CD4-positive, alpha-beta T cell (primary cell): Measurements from ENCODE around the gene KCTD1. TPM values are rescaled to one million over a fixed set of nuclear protein-coding genes. Genes with fewer than 3 reads are reported as not detected.

Source experiments
- ATAC-seq: fragments of 200-7000 bp; cut with Tn5 transposase; one replicate; pipeline ENCODE4 v1.10.0; 2022; ENCODE audit warnings: mild to moderate bottlenecking; ENCODE audit not compliant: poor library complexity
- CTCF ChIA-PET: fragments of 350-600 bp; sonication (Branson Sonifier 250); formaldehyde crosslinking; loops from one replicate; lab custom pipeline; 2021; ENCODE audit warnings: antibody characterized with exemption, inconsistent platforms; lab: Charles Lee
- POLR2A ChIA-PET: fragments of 350-600 bp; sonication (Branson Sonifier 250); formaldehyde crosslinking; loops from one replicate; lab custom pipeline; 2021; ENCODE audit warnings: antibody characterized with exemption, inconsistent platforms; lab: Charles Lee
- DNase-seq, 14 experiments: peaks; one replicate each; pipeline ENCODE4 v3.0.0-alpha.2; 2013 to 2020; ENCODE audit warnings: mixed read lengths in 2 of 14
- H3K27ac ChIP-seq, 2 donors: one replicate each; pipeline versions ENCODE4 v1.5.1 to v1.7.0; 2013; ENCODE audit warnings: low read length in 2 of 2, low read depth in 1 of 2, mild to moderate bottlenecking in 1 of 2
- H3K27me3 ChIP-seq, 2 experiments: 1 replicate in 1 of 2; 2 replicates in 1 of 2; pipeline versions ENCODE4 v1.6.1 to v1.7.0; 2013; ENCODE audit warnings: low read length in 2 of 2, control low read depth in 1 of 2, mild to moderate bottlenecking in 1 of 2, moderate library complexity in 1 of 2; ENCODE audit not compliant: insufficient read depth in 2 of 2, control insufficient read depth in 1 of 2
- H3K36me3 ChIP-seq: one replicate; pipeline ENCODE4 v1.6.1; 2013; ENCODE audit warnings: low read length, control low read depth; ENCODE audit not compliant: insufficient read depth
- H3K4me1 ChIP-seq: one replicate; pipeline ENCODE4 v1.6.1; 2013; ENCODE audit warnings: low read length, control low read depth; ENCODE audit not compliant: insufficient read depth
- H3K4me3 ChIP-seq: one replicate; pipeline ENCODE4 v1.5.1; 2013; ENCODE audit warnings: mild to moderate bottlenecking, low read length, moderate library complexity
- H3K9me3 ChIP-seq, 2 experiments: 1 replicate in 1 of 2; 2 replicates in 1 of 2; pipeline versions ENCODE4 v1.6.1 to v1.7.0; 2013; ENCODE audit warnings: low read length in 2 of 2, mild to moderate bottlenecking in 2 of 2, control low read depth in 1 of 2, moderate library complexity in 1 of 2; ENCODE audit not compliant: control insufficient read depth in 1 of 2, insufficient read depth in 1 of 2
- H3K27ac Mint-ChIP-seq: one replicate; pipeline ENCODE4 v1.8.0; 2020; ENCODE audit warnings: mixed read lengths
- H3K27me3 Mint-ChIP-seq: one replicate; pipeline ENCODE4 v1.8.0; 2021; ENCODE audit warnings: mixed read lengths
- H3K36me3 Mint-ChIP-seq: one replicate; pipeline ENCODE4 v1.8.0; 2021; ENCODE audit warnings: low read depth, mixed read lengths
- H3K4me1 Mint-ChIP-seq: one replicate; pipeline ENCODE4 v1.8.0; 2021; ENCODE audit warnings: low read depth, mixed read lengths
- H3K4me3 Mint-ChIP-seq: one replicate; pipeline ENCODE4 v1.8.0; 2020; ENCODE audit warnings: mild to moderate bottlenecking, mixed read lengths
- H3K9me3 Mint-ChIP-seq: one replicate; pipeline ENCODE4 v1.8.0; 2020; ENCODE audit warnings: mixed read lengths
- CTCF ChIP-seq: fragments of 200-600 bp; IDR thresholded peaks from one replicate; pipeline ENCODE4 v1.8.0; 2022; ENCODE audit warnings: antibody characterized with exemption, mild to moderate bottlenecking
- intact Hi-C, 2 experiments: fragments of 100-400 bp; cut with DNase I in 1 of 2; cut with micrococcal nuclease in 1 of 2; formaldehyde crosslinking; loops; one replicate each; pipeline versions ENCODE4 v1.15.1 to v1.9.0; 2023 to 2025; cut with DNase I, micrococcal nuclease
- total RNA-seq, 174 experiments: library from RNA in 2 of 174; stranded (reverse) in 2 of 174; gene quantifications; one replicate each; pipeline ENCODE4 v1.2.3 and lab custom pipeline; 2021 to 2026

KCTD1 gene
- total RNA-seq, 2 experiments from 2014 or later, result 0.74 to 1.1 TPM

- no peak overlapping the region for H3K27ac Mint-ChIP-seq
- Histone ChIP-seq H3K4me1 (no peaks in the 10 kb centered on the region), H3K4me3 (no peak overlapping the region), H3K9me3 (no peaks in the 10 kb centered on the region), H3K27ac (no peak overlapping the region), H3K27me3 (no peaks in the 10 kb centered on the region), H3K36me3 (no peaks in the 10 kb centered on the region)
- POLR2A ChIA-PET, result no interaction called here
- no peaks in the 10 kb centered on the region for H3K4me1 Mint-ChIP-seq
- H3K27me3 Mint-ChIP-seq, result no peaks in the 10 kb centered on the region
- no peaks in the 10 kb centered on the region for H3K36me3 Mint-ChIP-seq
- intact Hi-C loops, result no loop called here
- TF ChIP-seq CTCF, result no peak
- no peak for DNase-seq
- CTCF ChIA-PET, result no interaction called here
- H3K9me3 Mint-ChIP-seq, result no peaks in the 10 kb centered on the region
- no peak for ATAC-seq
- no peak overlapping the region for H3K4me3 Mint-ChIP-seq
Observed at GRCh38 chr18:26416652-26417150, 131.7 kb downstream of the KCTD1 start.

- no peaks in the 10 kb centered on the region for H3K4me1 ChIP-seq
- ChIA-PET CTCF (no interaction called here), POLR2A (no interaction called here)
- Mint-ChIP-seq H3K27ac (no peak overlapping the region), H3K4me3 (no peak overlapping the region), H3K9me3 (no peaks in the 10 kb centered on the region), H3K36me3 (no peaks in the 10 kb centered on the region), H3K4me1 (no peaks in the 10 kb centered on the region), H3K27me3 (no peaks in the 10 kb centered on the region)
- DNase-seq, result no peak
- no peak overlapping the region for H3K27ac ChIP-seq
- H3K27me3 ChIP-seq, result no peaks in the 10 kb centered on the region
- no peaks in the 10 kb centered on the region for H3K36me3 ChIP-seq
- no peak overlapping the region for H3K4me3 ChIP-seq
- no peak for TF ChIP-seq CTCF
- ATAC-seq, result no peak
- intact Hi-C loops, result no loop called here
- H3K9me3 ChIP-seq, result no peaks in the 10 kb centered on the region
Observed at GRCh38 chr18:26415631-26416030, 132.7 kb downstream of the KCTD1 start.

GRCh38 chr18:26414901-26415440, 133.4 kb downstream of the KCTD1 start:
- no peaks in the 10 kb centered on the region for H3K9me3 Mint-ChIP-seq
- DNase-seq (no peak), ATAC-seq (no peak)
- no peaks in the 10 kb centered on the region for H3K36me3 Mint-ChIP-seq
- no peaks in the 10 kb centered on the region for H3K36me3 ChIP-seq
- H3K27me3 Mint-ChIP-seq, result no peaks in the 10 kb centered on the region
- no peak overlapping the region for H3K4me3 Mint-ChIP-seq
- no peak overlapping the region for H3K27ac ChIP-seq
- POLR2A ChIA-PET, result no interaction called here
- no peaks in the 10 kb centered on the region for H3K27me3 ChIP-seq
- no peak overlapping the region for H3K27ac Mint-ChIP-seq
- H3K9me3 ChIP-seq, result no peaks in the 10 kb centered on the region
- intact Hi-C loops, result no loop called here
- no peak overlapping the region for H3K4me3 ChIP-seq
- H3K4me1 Mint-ChIP-seq, result no peaks in the 10 kb centered on the region
- CTCF ChIA-PET, result no interaction called here
- H3K4me1 ChIP-seq, result no peaks in the 10 kb centered on the region
- no peak for TF ChIP-seq CTCF
